ENCODE results near the gene MIB2. TPM values are rescaled to one million over a fixed set of nuclear protein-coding genes. Genes with fewer than 3 reads are reported as not detected.

MIB2 gene
- total RNA-seq, 6 experiments from 2014 or later: 41.9 to 62.8 (median 44.0) TPM

- DNase-seq: no peak
- Mint-ChIP-seq H3K27ac (no peak overlapping the region), H3K4me1 (ENCODE audit: low read depth) (no peaks in the 10 kb centered on the region), H3K36me3 (ENCODE audit: low read depth) (no peaks in the 10 kb centered on the region), H3K4me3 (no peak overlapping the region), H3K27me3 (ENCODE audit: insufficient read depth) (peaks cover 10% of the 10 kb centered on the region), H3K9me3 (no peaks in the 10 kb centered on the region)
- peak; percentile 58 for TF ChIP-seq CTCF (IDR thresholded peaks at IDR 0.05)
Observed at GRCh38 chr1:1597275-1597930, 17.9 kb upstream of the MIB2 start.

- Mint-ChIP-seq H3K36me3 (ENCODE audit: low read depth) (no peaks in the 10 kb centered on the region), H3K4me3 (no peak overlapping the region), H3K27ac (no peak overlapping the region), H3K27me3 (ENCODE audit: insufficient read depth) (peaks cover 13% of the 10 kb centered on the region), H3K9me3 (no peaks in the 10 kb centered on the region), H3K4me1 (ENCODE audit: low read depth) (no peaks in the 10 kb centered on the region)
- no peak for DNase-seq
- TF ChIP-seq CTCF (IDR thresholded peaks at IDR 0.05): no peak; the same call in 1 of the 2 replicates
Observed at GRCh38 chr1:1598051-1598719, 17.1 kb upstream of the MIB2 start.

DNA sequence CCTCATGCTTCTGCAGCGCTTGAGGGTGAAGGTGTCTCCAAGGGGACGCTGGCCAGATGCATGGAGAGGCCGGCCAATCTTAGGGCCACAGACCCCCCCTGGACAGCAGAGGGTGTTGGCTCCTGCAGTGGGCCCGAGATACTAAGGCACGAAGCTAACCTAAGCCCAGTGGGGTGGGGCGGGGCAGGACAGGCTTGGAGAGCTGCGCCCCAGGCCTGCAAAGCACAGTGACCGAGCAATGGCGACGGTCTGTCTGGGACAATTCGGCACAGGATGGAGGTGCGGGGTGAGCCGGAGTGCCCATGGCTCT lies 16.6 kb upstream of the MIB2 start:
- Mint-ChIP-seq H3K9me3 (no peaks in the 10 kb centered on the region), H3K27ac (no peak overlapping the region), H3K36me3 (ENCODE audit: low read depth) (no peaks in the 10 kb centered on the region), H3K4me3 (peak overlapping the region; percentile 17; the same call in 1 of the 2 replicates), H3K27me3 (ENCODE audit: insufficient read depth) (peaks cover 13% of the 10 kb centered on the region), H3K4me1 (ENCODE audit: low read depth) (no peaks in the 10 kb centered on the region)
- DNase-seq: no peak
- TF ChIP-seq CTCF (IDR thresholded peaks at IDR 0.05): no peak

DNA sequence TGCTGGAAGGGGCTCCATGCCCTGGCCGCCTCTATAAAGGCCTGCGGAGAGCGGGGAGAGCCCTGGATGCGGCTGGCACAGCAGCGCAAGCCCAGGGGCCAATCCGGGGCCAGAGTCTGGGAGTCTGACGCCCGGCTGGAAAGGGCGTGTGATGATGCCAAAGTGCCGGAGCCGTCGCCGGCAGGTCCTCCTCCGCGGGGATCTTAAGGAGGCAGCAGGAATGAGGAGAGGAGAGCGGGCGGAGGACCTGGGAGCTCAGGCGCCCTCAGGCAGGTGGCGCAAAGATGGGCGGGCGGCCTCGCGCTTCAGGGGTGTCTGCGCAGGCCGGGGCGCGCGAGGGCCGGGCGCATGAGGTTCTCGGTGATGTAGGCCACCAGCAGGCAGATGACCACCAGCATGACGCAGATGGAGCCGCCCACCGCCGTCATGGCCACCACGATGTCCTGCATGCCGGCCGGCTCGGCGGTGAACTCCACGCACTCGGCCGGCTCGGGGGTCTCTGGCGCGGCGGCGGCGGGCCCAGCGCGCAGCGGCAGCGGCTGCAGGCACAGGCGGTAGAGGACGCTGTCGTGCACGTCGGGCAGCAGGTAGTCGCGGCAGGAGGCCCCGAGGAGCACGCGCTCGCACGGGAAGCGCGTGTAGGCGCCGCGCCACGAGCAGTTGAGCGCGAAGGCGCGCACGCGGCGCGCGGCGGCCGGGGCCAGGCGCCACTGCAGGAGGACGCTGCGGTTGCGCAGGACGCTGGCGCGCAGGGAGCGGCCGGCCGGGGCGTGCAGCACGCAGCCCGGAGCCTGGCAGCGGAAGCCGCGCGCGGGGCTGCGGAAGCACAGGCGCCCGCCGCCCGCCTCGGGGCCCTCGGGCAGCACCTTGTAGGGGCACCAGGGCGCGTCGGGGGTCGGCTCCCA lies 16.0 kb upstream of the MIB2 start:
- Mint-ChIP-seq H3K9me3 (no peaks in the 10 kb centered on the region), H3K27ac (no peak overlapping the region), H3K4me3 (peak overlapping the region; percentile 17; the same call in 1 of the 2 replicates), H3K36me3 (ENCODE audit: low read depth) (no peaks in the 10 kb centered on the region), H3K27me3 (ENCODE audit: insufficient read depth) (peaks cover 13% of the 10 kb centered on the region), H3K4me1 (ENCODE audit: low read depth) (no peaks in the 10 kb centered on the region)
- TF ChIP-seq CTCF (IDR thresholded peaks at IDR 0.05): peak; percentile 11; the same call in 1 of the 2 replicates
- no peak for DNase-seq

- DNase-seq: no peak
- peaks cover 13% of the 10 kb centered on the region for H3K27me3 Mint-ChIP-seq (ENCODE audit: insufficient read depth)
Observed at GRCh38 chr1:1599935-1600860, 15.1 kb upstream of the MIB2 start, which contains the start of gene FNDC10. TSS of gene FNDC10 (minus strand) at chr1:1600135. CDS start at chr1:1600015, 120 bp downstream.

More at GRCh38 chr1:1599935-1600860, 15.1 kb upstream of the MIB2 start, which contains the start of gene FNDC10:
- H3K4me1 Mint-ChIP-seq (ENCODE audit: low read depth): no peaks in the 10 kb centered on the region
- H3K9me3 Mint-ChIP-seq: no peaks in the 10 kb centered on the region
- TF ChIP-seq CTCF (IDR thresholded peaks at IDR 0.05): no peak
- H3K36me3 Mint-ChIP-seq (ENCODE audit: low read depth): no peaks in the 10 kb centered on the region
- peak within 1 kb of the TSS; percentile 17; the same call in 1 of the 2 replicates for H3K4me3 Mint-ChIP-seq
- no peak within 1 kb of the TSS for H3K27ac Mint-ChIP-seq

Measured in HFFc6 (cell line).